ENCODE measurements around the gene CYP26C1. TPM values are rescaled to one million over a fixed set of nuclear protein-coding genes. Genes with fewer than 3 reads are reported as not detected.

Gene CYP26C1
- total RNA-seq, 1 donor from 2014 or later = 0.17 TPM

DNA sequence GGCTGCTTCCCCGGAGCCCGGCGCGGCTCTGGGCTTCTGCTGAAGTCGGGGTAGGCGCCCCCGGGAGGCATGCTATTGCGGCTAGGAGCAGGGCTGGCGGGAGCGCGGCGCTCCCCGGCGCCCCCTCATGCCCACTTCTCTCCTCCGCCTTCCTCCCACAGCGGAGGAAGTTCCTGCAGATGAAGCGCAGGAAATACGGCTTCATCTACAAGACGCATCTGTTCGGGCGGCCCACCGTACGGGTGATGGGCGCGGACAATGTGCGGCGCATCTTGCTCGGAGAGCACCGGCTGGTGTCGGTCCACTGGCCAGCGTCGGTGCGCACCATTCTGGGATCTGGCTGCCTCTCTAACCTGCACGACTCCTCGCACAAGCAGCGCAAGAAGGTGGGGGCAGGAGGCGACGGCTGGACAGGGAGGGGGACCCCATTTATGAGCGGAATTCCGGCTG is 13.6 kb downstream of the CYP26C1 start:
- no peak for DNase-seq (ENCODE audit: low read depth)
- Histone ChIP-seq H3K36me3 (ENCODE audit: control insufficient read depth, insufficient read depth, low read length) (no peaks in the 10 kb centered on the region), H3K27me3 (ENCODE audit: control insufficient read depth, insufficient read depth, low read length) (peaks cover 69% of the 10 kb centered on the region), H3K4me3 (ENCODE audit: low read depth, low read length) (peak overlapping the region; percentile 10)
- TF ChIP-seq CTCF (IDR thresholded peaks at IDR 0.05; ENCODE audit: insufficient read depth, low read length, poor library complexity, severe bottlenecking) = no peak

- DNase-seq (ENCODE audit: low read depth) = no peak
- Histone ChIP-seq H3K4me3 (ENCODE audit: low read depth, low read length) (no peak overlapping the region), H3K36me3 (ENCODE audit: control insufficient read depth, insufficient read depth, low read length) (no peaks in the 10 kb centered on the region), H3K27me3 (ENCODE audit: control insufficient read depth, insufficient read depth, low read length) (peaks cover 69% of the 10 kb centered on the region)
- no peak for TF ChIP-seq CTCF (IDR thresholded peaks at IDR 0.05; ENCODE audit: insufficient read depth, low read length, poor library complexity, severe bottlenecking)
These were observed 14.2 kb downstream of the CYP26C1 start for GRCh38 chr10:93074597-93075368.

DNA sequence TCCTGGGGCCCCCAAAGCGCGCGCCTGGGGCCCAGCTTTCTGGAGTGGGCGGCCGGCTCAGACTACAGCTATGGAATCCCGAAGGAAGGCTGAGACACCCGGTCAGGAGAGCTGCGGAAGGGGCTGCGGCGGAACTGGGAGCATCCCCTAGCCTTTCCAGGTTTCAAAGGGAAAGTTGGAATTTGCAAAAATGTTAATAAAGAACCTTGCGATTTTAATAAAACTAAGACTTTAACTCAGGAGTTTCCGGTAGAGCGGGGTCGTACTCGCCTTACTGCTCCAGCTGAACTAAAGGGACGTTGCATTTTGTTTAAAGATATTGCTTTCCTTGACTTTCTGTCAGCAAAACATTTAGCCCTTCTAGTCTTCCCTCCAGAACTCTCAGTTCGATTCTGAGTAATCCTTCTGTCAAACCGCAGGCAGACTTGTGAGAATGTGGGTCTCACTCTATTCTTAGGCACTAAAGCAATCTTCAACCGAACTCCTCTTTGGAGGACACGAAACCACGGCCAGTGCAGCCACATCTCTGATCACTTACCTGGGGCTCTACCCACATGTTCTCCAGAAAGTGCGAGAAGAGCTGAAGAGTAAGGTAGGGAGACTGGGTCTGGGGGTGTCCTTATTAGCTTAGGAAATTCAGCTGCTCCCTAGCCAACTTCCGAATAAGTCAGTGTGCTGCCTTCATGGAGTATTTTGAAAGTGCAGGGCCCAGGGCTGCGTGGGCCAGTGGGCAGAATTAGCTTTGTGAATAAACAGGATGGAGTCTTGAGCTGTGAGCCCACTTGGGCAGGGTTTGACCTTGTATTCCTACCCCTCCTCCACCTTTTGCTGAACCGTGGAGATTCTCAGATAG is 15.0 kb downstream of the CYP26C1 start:
- H3K4me3 ChIP-seq (ENCODE audit: low read depth, low read length) = no peak overlapping the region
- TF ChIP-seq CTCF (IDR thresholded peaks at IDR 0.05; ENCODE audit: insufficient read depth, low read length, poor library complexity, severe bottlenecking) = no peak
- DNase-seq (ENCODE audit: low read depth) = no peak
- peaks cover 65% of the 10 kb centered on the region for H3K27me3 ChIP-seq (ENCODE audit: control insufficient read depth, insufficient read depth, low read length)
- H3K36me3 ChIP-seq (ENCODE audit: control insufficient read depth, insufficient read depth, low read length) = no peaks in the 10 kb centered on the region

DNA sequence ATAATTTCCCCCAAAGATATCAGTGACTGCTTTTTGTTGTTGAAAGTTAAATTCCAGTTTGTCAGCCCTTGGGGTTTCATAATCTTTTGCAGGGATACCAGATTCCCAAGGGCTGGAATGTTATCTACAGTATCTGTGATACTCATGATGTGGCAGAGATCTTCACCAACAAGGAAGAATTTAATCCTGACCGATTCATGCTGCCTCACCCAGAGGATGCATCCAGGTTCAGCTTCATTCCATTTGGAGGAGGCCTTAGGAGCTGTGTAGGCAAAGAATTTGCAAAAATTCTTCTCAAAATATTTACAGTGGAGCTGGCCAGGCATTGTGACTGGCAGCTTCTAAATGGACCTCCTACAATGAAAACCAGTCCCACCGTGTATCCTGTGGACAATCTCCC is 16.3 kb downstream of the CYP26C1 start:
- no peak for TF ChIP-seq CTCF (IDR thresholded peaks at IDR 0.05; ENCODE audit: insufficient read depth, low read length, poor library complexity, severe bottlenecking)
- DNase-seq (ENCODE audit: low read depth) = no peak
- Histone ChIP-seq H3K36me3 (ENCODE audit: control insufficient read depth, insufficient read depth, low read length) (no peaks in the 10 kb centered on the region), H3K27me3 (ENCODE audit: control insufficient read depth, insufficient read depth, low read length) (peaks cover 54% of the 10 kb centered on the region), H3K4me3 (ENCODE audit: low read depth, low read length) (no peak overlapping the region)

GRCh38 chr10:93077860-93078337 is 17.3 kb downstream of the CYP26C1 start:
- TF ChIP-seq CTCF (IDR thresholded peaks at IDR 0.05; ENCODE audit: insufficient read depth, low read length, poor library complexity, severe bottlenecking) = no peak
- Histone ChIP-seq H3K27me3 (ENCODE audit: control insufficient read depth, insufficient read depth, low read length) (peaks cover 44% of the 10 kb centered on the region), H3K4me3 (ENCODE audit: low read depth, low read length) (no peak overlapping the region), H3K36me3 (ENCODE audit: control insufficient read depth, insufficient read depth, low read length) (no peaks in the 10 kb centered on the region)
- DNase-seq (ENCODE audit: low read depth) = no peak
